Measurements from ENCODE around the gene FXYD6.

FXYD6 gene

DNA sequence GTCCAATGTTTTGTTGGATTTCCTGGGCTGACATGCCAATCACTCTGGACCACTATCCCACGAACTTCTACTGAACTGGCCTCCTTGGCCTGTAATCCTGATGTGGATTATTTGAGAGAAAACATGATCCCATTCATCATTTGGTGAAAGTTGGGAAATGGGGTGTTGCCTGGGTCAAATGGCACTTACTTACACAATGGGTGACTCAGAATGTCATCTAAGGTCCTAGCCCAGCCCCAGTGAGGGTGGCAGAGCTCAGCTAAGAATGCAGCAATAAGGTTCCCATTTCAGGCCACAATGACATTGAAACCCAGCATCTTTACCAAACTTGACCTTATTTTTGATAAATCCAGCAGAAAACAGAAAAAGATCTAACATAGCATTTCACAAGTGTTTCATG, 71.4 kb downstream of the FXYD6 start:
- TF ChIP-seq TAF1 (IDR thresholded peaks at IDR 0.05; ENCODE audit: borderline replicate concordance, insufficient read depth, low read length): no peak
- TF ChIP-seq FOXP2 (optimal IDR thresholded peaks at IDR 0.05; ENCODE audit: borderline replicate concordance, extremely low read depth, extremely low read length, insufficient read depth): no peak
- no peak for TF ChIP-seq REST (IDR thresholded peaks at IDR 0.05; ENCODE audit: insufficient read depth in 1 of 2, low read depth in 2 of 2, low read length in 2 of 2)

DNA sequence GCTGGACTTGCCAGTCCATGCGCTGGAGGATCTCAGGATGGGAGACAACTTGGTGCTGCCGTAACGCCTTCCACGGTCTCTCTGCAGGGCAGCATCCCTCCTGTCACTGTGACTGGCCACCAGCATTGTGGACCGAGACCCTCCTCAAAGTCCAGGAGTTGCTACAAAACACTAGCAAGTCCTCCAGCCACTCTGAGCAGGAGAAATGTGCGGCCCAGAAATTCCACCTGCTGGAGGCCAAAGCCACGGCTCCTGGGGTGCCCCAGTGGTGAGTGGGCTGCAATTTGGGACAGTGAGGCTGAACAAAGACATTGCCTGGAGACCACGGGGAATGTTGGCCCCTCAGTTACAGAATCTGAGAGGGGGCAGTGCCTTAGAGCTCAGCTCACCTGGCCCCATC, 72.6 kb downstream of the FXYD6 start:
- TF ChIP-seq REST (IDR thresholded peaks at IDR 0.05; ENCODE audit: insufficient read depth in 1 of 2, low read depth in 2 of 2, low read length in 2 of 2) (no peak), FOXP2 (optimal IDR thresholded peaks at IDR 0.05; ENCODE audit: borderline replicate concordance, extremely low read depth, extremely low read length, insufficient read depth) (no peak), POLR2AphosphoS5 (IDR thresholded peaks at IDR 0.05; ENCODE audit: low read depth, low read length) (no peak), TAF1 (IDR thresholded peaks at IDR 0.05; ENCODE audit: borderline replicate concordance, insufficient read depth, low read length) (no peak), SIN3A (IDR thresholded peaks at IDR 0.05; ENCODE audit: borderline replicate concordance, insufficient read depth, low read length) (no peak)

- TF ChIP-seq TAF1 (IDR thresholded peaks at IDR 0.05; ENCODE audit: borderline replicate concordance, insufficient read depth, low read length): no peak
- no peak for TF ChIP-seq REST (IDR thresholded peaks at IDR 0.05; ENCODE audit: insufficient read depth in 1 of 2, low read depth in 2 of 2, low read length in 2 of 2)
- no peak for TF ChIP-seq POLR2AphosphoS5 (IDR thresholded peaks at IDR 0.05; ENCODE audit: low read depth, low read length)
- no peak for TF ChIP-seq SIN3A (IDR thresholded peaks at IDR 0.05; ENCODE audit: borderline replicate concordance, insufficient read depth, low read length)
- TF ChIP-seq FOXP2 (optimal IDR thresholded peaks at IDR 0.05; ENCODE audit: borderline replicate concordance, extremely low read depth, extremely low read length, insufficient read depth): no peak
Measured at GRCh38 chr11:117799634-117800033, 76.8 kb downstream of the FXYD6 start.

- no peak for TF ChIP-seq REST (IDR thresholded peaks at IDR 0.05; ENCODE audit: insufficient read depth in 1 of 2, low read depth in 2 of 2, low read length in 2 of 2)
- TF ChIP-seq FOXP2 (optimal IDR thresholded peaks at IDR 0.05; ENCODE audit: borderline replicate concordance, extremely low read depth, extremely low read length, insufficient read depth): no peak
- TF ChIP-seq SIN3A (IDR thresholded peaks at IDR 0.05; ENCODE audit: borderline replicate concordance, insufficient read depth, low read length): no peak
- TF ChIP-seq POLR2AphosphoS5 (IDR thresholded peaks at IDR 0.05; ENCODE audit: low read depth, low read length): no peak
Measured at GRCh38 chr11:117796872-117797529, 79.5 kb downstream of the FXYD6 start, which contains the start of gene DSCAML1. Gene DSCAML1, minus strand, starts transcription at chr11:117797216. Its CDS starts 137 bp downstream, at chr11:117797079.

DNA sequence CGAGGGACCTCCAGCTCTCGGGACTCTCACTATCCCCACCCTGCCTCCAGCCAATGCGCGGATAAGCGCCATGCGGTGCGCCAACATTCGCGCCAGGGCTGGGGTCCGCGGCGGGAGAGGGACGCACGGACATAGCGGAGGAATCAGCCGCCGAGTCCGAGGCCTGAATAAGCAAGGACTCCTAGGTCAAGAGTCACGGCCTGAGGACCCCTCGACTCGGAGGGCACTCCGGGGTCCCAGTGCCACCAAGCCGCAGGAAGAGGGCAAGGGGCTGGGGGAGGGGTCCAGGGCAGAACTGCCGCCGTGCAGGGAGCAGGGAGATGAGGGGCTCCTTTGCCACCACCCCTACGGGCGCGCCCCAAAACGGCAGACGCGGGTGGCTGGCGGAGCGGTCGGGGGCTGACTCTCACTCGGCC, 80.0 kb downstream of the FXYD6 start:
- TF ChIP-seq SIN3A (IDR thresholded peaks at IDR 0.05; ENCODE audit: borderline replicate concordance, insufficient read depth, low read length): no peak
- no peak for TF ChIP-seq POLR2AphosphoS5 (IDR thresholded peaks at IDR 0.05; ENCODE audit: low read depth, low read length)
